HG03097 (cell line): ENCODE data around the gene AFDN.

Experiments used
- ATAC-seq: cut with Tn5 transposase; IDR thresholded peaks from one replicate; pipeline ENCODE4 v1.9.1; 2021; ENCODE audit not compliant: unreplicated experiment, low FRiP score

The AFDN gene

DNA sequence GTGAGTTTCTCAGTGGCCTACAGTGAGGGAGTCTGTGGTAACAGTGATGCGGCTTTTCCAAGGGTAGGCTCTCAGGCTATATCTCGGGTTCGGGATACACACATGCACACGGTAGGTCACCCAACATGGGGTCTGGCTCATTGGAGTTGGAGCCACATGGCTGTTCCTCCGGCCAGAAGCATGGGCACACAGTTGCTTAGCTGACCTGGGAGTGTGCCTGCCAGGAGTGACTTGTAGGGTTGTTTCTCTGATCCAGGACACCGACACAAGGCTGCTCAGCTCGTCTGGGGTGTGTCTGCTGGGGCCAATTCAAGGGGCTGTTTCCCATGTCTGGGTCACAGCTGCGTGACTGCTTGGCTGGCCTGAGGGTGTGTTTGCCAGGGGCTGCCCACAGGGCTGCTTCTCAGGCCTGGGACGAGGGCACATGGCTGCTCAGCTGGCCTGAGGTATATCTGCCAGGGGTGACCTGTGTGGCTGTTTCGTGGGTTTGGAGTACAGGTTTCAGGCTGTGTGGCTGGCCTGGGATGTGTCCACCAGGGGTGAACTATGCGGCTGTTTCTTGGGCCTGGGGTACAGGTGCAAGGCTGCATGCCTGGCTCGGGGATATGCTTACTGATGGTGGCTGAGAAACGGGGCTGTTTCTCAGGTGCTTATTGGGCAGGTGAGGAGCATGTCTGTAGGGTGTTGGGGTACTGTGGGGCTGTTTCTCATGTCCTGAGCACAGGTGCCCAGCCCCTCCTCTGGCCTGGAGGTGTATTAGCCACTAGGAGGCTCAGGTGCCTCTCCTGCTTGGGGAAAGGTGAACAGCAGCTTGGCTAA lies 185.9 kb downstream of the AFDN start:
- no peak for ATAC-seq

DNA sequence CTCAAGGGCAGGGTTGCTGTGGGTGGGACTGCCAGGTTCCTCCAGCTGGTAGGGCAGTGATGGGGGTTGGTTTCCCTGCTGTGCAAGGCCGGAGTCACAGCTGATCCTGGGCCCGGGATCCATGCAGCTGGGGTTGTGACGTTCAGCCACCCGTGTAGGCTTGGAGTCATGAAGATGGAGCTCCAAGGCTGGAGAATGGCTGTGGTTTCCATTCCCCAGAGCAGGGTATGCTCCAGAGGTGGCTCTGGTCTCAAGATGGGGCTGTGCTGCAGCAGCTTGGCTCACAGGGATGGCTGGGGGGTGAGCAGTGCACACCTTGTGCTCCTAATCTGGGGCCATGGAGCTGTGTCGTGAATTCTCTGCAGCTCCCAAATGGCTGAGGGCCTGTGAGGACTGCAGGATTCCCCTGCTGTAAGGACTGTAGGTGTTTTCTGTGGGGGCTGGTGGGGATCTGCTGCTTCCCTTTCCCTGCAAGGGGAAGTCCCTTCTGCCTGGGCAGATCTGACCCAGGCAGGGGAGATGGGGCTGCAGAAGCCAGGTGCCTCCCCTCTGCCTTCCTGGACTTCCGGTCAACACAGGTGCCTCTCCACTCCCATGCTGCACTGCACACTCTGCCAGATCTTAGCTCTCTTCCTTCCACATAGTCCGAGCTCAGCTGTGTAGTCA lies 186.7 kb downstream of the AFDN start:
- ATAC-seq, result no peak

DNA sequence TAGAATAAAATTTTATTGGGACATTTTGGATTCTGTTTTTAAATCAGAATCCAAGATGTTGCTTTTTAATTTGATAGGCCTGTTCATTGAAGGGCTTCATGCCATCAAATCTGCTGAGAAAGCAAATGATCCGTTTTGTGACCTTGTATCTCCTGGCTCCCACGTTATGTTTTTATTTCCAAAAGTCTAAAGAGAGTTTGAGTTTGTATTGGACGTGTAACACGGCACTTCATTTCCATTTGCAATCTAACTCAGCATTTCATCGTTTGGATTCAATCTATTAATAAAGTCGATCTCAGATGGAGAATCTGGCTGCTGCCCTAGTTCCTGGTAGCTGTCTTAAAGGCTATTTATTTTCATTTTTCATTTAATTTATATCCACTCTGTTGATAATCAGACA lies 187.7 kb downstream of the AFDN start:
- no peak for ATAC-seq

DNA sequence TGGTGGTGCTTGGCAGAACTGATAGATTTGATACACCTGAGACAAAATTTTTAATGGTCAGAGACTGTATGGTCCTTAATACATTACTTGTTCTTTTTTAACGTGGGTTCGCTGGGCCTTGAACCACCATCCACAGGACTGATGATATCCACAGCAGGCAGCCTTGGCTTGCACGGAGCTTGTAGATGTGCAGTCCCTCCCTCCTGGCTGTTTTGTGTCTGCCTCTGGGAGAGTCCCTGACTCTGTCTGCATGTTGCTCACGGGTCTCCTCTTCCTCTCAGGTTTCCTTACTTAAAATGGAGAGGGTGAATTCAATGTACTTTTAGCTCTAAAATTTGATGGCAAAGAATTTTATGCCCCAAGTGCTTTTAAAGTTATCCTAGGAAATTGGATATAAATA lies 188.3 kb downstream of the AFDN start:
- ATAC-seq, result no peak

DNA sequence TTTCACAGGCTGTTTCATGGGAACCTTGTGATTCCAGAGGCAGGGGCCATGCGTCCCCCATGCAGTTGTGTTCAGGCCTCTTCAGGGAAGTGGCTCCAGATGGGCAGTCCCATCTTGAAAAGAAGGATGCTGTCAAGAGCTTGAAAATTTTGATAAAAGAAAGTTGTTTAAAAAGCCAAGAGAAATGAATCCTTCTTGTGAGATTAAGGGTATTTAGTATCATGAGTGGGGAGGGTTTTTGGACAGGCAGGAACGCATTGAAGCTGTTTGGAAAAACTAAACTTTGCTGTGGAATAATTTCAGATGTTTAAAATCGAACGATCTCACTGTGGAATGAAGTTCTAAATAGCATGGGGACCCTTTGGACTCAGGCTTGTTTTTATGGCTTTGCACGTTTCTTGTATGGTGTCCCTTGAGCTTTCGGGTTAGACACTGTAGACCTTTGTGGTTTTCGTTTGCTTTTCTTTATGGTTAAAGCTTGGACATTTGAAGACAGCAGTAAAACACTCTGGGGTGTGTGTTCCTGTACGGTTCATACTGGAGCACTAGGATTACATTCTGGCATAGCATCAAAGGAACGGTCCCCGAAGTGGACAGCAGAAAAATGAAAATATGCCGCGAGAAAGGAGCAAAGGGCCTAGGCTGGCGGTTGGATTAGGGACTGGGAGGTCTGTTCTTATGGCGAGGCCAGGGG lies 188.9 kb downstream of the AFDN start:
- ATAC-seq, result no peak

DNA sequence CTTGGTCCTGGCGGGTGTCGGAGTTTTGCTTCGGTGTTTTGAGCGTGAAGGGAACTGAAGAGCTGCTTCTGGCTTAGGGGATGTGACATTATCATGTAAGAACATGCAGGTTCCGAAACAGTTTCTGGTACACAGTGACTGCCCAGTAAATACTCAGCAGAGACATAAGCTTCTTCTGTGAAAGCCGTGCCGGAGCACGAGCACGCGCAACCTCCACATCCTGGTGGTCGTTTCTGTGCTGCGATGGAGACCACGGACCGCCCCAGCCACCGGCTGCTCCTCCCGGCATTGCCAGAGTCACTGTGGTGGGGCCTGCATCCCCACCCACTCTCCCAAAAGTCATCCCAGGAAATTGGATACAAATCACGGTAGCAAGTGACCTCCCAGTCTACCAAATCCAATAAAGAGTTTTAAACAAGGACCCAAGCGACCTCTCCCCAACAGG lies 189.5 kb downstream of the AFDN start:
- ATAC-seq, result no peak

DNA sequence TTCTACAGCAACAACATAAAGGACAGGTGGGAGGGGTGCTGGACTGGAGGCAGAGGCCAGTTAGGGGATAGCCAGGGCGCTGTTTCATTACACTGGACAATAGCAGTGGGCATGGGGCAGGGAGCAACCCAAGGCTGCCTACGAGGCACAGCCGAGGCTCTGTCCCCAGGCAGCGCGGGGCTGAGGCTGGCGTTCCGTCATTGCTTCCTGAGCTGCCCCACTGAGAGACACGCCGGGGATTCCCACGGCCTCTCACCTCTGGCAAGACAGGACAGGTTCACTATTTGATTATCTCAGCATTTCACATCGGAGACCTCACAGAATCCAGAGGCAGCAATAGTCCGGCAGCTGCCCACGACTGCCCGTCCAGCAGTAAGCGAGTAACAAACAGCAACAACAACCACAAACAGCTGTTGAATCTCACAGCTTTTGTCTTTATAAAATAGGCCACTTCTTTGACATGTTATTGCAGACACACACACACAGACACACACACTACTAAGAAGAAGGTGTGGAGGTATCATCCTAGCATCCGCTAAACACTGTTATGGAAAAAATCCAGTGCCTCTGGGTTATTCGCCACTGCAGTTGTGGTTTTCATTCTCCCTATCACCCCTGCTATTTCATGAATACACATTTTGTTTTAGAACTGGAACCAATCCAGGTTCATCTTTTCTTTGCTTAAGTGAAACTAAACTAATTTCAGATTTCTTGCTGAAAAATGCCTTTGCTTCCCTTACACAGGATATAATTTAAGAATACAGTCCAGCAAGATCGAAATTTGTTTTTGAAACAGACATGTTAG lies 190.2 kb downstream of the AFDN start:
- no peak for ATAC-seq

DNA sequence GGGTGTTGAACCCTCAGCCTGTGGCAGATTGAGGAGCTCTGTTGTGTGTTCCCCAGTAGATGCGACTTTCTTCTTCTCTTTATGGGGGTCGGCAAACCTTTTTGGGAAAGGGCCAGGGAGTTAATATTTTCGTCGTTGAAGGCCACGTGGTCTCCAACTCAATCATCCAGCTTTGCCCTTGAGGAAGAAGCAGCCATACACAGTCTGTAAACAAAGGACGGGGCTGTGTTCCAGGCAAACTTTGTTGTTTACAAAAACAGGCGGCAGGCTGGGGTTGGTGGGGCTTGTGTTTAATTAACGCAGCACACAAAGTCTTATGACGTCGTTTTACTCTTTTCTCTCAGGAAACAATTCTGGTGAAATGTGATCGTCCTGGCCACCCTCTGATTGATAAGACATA lies 190.9 kb downstream of the AFDN start:
- ATAC-seq, result no peak

DNA sequence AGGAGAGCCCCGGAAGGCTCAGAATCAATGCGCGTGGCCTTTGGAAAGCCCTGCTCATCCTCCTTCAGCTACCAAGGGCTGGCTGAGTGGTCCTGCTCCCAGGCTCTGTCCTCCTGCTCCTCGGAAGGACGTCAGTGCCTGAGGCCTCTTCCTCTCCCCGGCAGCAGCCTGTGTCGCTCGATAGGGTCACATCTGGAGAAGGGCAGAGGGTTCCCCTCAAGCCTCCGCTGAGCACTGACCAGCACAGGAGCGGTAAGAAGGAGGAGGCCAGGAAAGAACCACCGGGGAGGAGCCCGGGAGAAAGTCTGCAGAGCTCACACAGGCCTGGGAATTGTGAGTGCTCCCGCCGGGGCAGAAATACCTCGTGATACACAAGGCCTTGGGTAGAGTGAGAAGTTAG lies 192.0 kb downstream of the AFDN start:
- no peak for ATAC-seq

DNA sequence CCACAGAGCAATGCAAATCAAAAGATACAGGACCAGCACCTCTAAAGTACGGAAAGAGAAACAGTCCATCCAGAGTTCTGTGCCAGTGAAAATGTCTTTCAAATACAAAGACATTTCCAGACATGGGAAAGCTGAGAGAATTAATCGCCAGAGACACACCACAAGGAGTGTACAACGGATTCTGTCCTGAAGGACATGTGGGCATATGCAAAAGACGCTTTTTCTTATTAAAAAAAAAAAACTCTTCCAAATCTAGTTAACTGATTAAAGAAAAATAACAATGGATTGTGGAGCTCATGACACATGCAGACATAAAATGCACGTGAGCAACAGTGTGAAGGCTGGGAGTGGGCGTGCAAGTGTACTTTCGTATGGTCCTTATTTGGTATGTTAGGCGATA lies 193.5 kb downstream of the AFDN start:
- ATAC-seq, result no peak

DNA sequence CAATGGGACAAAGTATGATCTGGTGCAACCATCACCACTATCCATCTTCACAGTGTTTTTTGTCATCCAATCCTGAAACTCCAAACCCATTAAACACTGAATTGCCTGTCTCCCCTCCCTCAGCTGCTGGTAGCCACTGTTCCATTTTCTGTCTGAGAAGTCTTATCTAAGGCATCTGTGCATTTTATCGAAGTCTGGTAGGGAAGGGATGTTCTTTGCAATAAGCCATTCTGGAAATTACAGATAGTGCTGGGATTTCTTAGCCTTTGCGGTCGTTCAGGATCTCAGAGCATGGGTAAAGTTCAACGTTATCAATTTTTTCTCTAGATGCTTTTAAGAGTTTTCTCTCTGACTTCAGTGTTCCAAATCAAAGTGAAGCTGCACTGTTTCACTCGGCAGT lies 194.9 kb downstream of the AFDN start:
- no peak for ATAC-seq
